ENCODE measurements around the gene PLXNA2.

PLXNA2 gene

GRCh38 chr1:208069908-208070307, 174.3 kb downstream of the PLXNA2 start:
- H2AFZ ChIP-seq (ENCODE audit: low read depth, low read length), result no peak overlapping the region
- no peak overlapping the region for H3K4me2 ChIP-seq (ENCODE audit: low read length)
- H3K9ac ChIP-seq (ENCODE audit: low read length), result no peak overlapping the region
- no peak overlapping the region for H3K4me3 ChIP-seq (ENCODE audit: low read length)
- no peaks in the 10 kb centered on the region for H3K9me3 ChIP-seq (ENCODE audit: insufficient read depth, low read length)
- no peaks in the 10 kb centered on the region for H3K79me2 ChIP-seq (ENCODE audit: low read length)
- H4K20me1 ChIP-seq (ENCODE audit: insufficient read depth, low read length), result no peaks in the 10 kb centered on the region
- H3K36me3 ChIP-seq (replicated peaks; ENCODE audit: low read depth, low read length), result peaks cover 4% of the 10 kb centered on the region
- H3K4me1 ChIP-seq (ENCODE audit: low read length), result peaks cover 12% of the 10 kb centered on the region
- no peaks in the 10 kb centered on the region for H3K27me3 ChIP-seq (ENCODE audit: low read depth, low read length)
- TF ChIP-seq CTCF (IDR thresholded peaks at IDR 0.05; ENCODE audit: low read depth, low read length) (no peak), EZH2phosphoT487 (IDR thresholded peaks at IDR 0.05; ENCODE audit: low read depth) (no peak)
- no peak overlapping the region for H3K27ac ChIP-seq (ENCODE audit: low read length)

DNA sequence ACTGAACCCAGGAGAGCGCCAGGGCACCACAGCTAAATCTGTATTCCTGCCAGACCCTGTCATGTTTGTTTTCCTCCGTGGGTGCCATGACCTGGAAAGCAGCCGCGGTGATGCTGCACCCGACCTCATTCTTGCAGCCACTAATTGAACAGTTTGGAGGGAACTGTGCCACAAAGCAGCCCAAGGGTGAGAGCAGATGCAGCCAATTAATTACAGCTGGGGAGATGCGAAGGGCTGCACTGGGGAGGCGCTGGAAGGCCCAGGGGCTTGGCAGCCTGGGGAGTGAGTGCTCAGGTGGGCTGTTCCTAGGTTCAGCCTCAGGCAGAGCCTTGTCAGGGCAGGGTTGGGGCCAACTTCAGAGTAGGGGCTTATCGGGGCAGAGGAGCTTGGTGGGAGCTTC, 174.9 kb downstream of the PLXNA2 start:
- H3K79me2 ChIP-seq (ENCODE audit: low read length), result no peaks in the 10 kb centered on the region
- no peak for TF ChIP-seq EZH2phosphoT487 (IDR thresholded peaks at IDR 0.05; ENCODE audit: low read depth)
- TF ChIP-seq CTCF (IDR thresholded peaks at IDR 0.05; ENCODE audit: low read depth, low read length), result no peak
- no peak overlapping the region for H3K4me2 ChIP-seq (ENCODE audit: low read length)
- no peak overlapping the region for H3K9ac ChIP-seq (ENCODE audit: low read length)
- H3K27me3 ChIP-seq (ENCODE audit: low read depth, low read length), result no peaks in the 10 kb centered on the region
- H4K20me1 ChIP-seq (ENCODE audit: insufficient read depth, low read length), result no peaks in the 10 kb centered on the region
- no peaks in the 10 kb centered on the region for H3K9me3 ChIP-seq (ENCODE audit: insufficient read depth, low read length)
- peaks cover 12% of the 10 kb centered on the region for H3K4me1 ChIP-seq (ENCODE audit: low read length)
- H2AFZ ChIP-seq (ENCODE audit: low read depth, low read length), result no peak overlapping the region
- H3K27ac ChIP-seq (ENCODE audit: low read length), result no peak overlapping the region
- H3K4me3 ChIP-seq (ENCODE audit: low read length), result no peak overlapping the region
- peaks cover 4% of the 10 kb centered on the region for H3K36me3 ChIP-seq (replicated peaks; ENCODE audit: low read depth, low read length)

DNA sequence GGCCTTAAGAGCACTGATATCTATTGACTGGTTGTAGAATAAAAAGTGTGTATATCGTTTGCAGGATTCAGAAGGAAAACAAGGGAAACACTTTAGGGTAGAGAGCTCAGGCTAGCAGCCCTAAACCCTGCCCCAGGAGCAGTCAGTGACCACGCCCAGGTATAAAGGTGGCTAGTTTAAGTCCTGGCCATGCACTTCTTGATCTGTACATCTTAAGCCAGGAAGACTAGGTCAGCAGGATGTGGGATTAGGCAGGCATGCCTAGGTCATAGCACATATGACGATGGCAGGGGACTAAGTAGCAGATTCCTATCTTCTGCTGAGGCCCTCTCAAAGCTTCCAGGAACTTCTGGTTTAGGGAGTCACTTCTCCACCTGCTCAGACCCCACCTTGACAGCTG, 175.3 kb downstream of the PLXNA2 start:
- H3K36me3 ChIP-seq (replicated peaks; ENCODE audit: low read depth, low read length), result peaks cover 4% of the 10 kb centered on the region
- H3K27ac ChIP-seq (ENCODE audit: low read length), result no peak overlapping the region
- H3K9ac ChIP-seq (ENCODE audit: low read length), result no peak overlapping the region
- no peaks in the 10 kb centered on the region for H3K79me2 ChIP-seq (ENCODE audit: low read length)
- H4K20me1 ChIP-seq (ENCODE audit: insufficient read depth, low read length), result no peaks in the 10 kb centered on the region
- no peak overlapping the region for H3K4me3 ChIP-seq (ENCODE audit: low read length)
- H2AFZ ChIP-seq (ENCODE audit: low read depth, low read length), result no peak overlapping the region
- H3K4me2 ChIP-seq (ENCODE audit: low read length), result no peak overlapping the region
- TF ChIP-seq CTCF (IDR thresholded peaks at IDR 0.05; ENCODE audit: low read depth, low read length), result no peak
- TF ChIP-seq EZH2phosphoT487 (IDR thresholded peaks at IDR 0.05; ENCODE audit: low read depth), result no peak
- peaks cover 12% of the 10 kb centered on the region for H3K4me1 ChIP-seq (ENCODE audit: low read length)
- H3K27me3 ChIP-seq (ENCODE audit: low read depth, low read length), result no peaks in the 10 kb centered on the region
- no peaks in the 10 kb centered on the region for H3K9me3 ChIP-seq (ENCODE audit: insufficient read depth, low read length)

GRCh38 chr1:208068407-208068806, 175.8 kb downstream of the PLXNA2 start:
- H2AFZ ChIP-seq (ENCODE audit: low read depth, low read length), result no peak overlapping the region
- H3K4me1 ChIP-seq (ENCODE audit: low read length), result peaks cover 12% of the 10 kb centered on the region
- no peaks in the 10 kb centered on the region for H3K27me3 ChIP-seq (ENCODE audit: low read depth, low read length)
- H3K4me2 ChIP-seq (ENCODE audit: low read length), result no peak overlapping the region
- no peaks in the 10 kb centered on the region for H3K79me2 ChIP-seq (ENCODE audit: low read length)
- H3K9me3 ChIP-seq (ENCODE audit: insufficient read depth, low read length), result no peaks in the 10 kb centered on the region
- TF ChIP-seq CTCF (IDR thresholded peaks at IDR 0.05; ENCODE audit: low read depth, low read length) (no peak), EZH2phosphoT487 (IDR thresholded peaks at IDR 0.05; ENCODE audit: low read depth) (no peak)
- no peaks in the 10 kb centered on the region for H4K20me1 ChIP-seq (ENCODE audit: insufficient read depth, low read length)
- no peak overlapping the region for H3K4me3 ChIP-seq (ENCODE audit: low read length)
- no peak overlapping the region for H3K9ac ChIP-seq (ENCODE audit: low read length)
- H3K27ac ChIP-seq (ENCODE audit: low read length), result no peak overlapping the region
- peaks cover 4% of the 10 kb centered on the region for H3K36me3 ChIP-seq (replicated peaks; ENCODE audit: low read depth, low read length)
